ENCODE measurements around the gene CGB8.

Gene CGB8

DNA sequence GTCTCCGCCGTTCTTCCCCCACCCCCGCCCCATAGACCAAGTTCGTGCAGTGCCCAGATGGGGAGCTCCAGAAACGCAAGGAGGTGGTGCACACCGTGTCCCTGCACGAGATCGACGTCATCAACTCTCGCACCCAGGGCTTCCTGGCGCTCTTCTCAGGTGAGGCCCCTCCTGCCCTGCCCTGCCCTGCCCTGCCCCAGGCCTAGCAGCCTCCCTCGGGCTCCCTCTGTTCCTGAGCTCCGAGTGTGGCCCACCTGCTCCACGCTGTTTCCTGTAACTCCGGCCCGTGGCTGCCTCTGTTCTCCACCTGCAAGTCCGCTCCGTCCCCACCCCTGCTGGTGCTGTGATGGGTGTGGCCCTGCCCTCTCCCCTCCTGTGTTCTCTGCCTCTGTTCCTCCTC is 38.5 kb downstream of the CGB8 start:
- in situ Hi-C loops (cut with MboI; ENCODE audit: low sequenced_read_pairs): no loop called here

DNA sequence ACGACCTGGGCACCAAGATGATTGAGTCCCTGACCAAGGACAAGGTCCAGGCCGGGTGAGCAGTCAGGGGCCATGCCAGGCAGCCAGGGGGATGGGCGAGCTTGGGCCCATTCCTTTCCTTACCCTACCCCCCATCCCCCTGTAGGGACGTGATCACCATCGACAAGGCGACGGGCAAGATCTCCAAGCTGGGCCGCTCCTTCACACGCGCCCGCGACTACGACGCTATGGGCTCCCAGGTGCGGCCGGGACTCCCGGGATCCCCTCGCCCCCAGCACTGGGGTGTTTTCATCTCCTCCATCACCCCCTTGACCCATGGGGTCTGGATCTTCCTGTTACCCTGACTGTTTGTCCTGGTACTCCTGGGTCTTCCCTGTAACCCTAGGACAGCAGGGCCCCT is 39.1 kb downstream of the CGB8 start:
- in situ Hi-C loops (cut with MboI; ENCODE audit: low sequenced_read_pairs): no loop called here

DNA sequence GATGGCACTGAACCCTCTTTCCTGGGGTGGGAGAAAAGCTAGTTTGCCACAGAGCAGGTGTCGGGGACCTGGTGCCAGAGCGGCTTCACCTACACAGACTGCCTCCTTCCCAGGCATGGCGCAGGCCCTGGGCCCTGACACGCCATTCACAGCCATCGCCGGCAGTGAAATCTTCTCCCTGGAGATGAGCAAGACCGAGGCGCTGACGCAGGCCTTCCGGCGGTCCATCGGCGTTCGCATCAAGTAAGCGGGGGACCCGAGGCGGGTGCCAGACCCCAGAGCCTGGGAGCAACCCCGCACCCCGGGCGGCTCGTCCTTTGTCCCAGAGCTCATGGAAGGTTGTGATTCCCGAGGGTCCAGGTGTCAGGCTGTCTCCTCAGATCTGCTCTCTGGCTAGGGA is 42.0 kb downstream of the CGB8 start:
- in situ Hi-C loops (cut with MboI; ENCODE audit: low sequenced_read_pairs): no loop called here

DNA sequence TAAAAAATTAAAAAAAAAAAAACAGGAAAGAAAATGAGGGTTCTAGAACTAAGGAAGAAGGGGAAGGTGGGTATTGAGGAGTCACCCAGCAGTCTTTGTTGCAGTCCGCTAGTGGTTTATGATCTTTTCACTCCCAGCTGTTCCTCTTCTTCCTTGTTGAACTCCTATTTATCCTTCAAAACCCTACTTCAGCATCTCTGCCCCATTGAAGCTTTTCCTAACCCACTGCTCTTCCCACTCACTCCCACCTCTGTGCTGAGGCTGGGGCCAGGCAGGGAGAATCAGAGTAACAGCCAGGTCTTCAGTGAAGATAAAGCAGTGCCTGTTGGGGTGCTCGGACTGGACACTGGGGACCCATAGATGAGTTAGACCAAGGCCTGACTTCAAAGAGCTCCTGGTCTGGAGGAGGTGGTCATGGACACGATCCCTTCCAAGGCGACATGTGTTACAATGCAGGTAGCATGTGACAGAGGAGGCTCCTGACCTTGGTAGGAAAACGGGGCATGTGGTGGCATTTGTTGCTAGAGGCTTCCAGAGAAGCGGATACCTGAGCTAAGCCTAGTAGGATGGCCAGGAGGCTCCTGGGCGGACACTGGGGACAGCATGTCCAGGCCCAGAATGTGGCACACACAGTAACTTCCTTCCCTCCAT is 43.8 kb downstream of the CGB8 start:
- in situ Hi-C loops (cut with MboI; ENCODE audit: low sequenced_read_pairs): no loop called here

DNA sequence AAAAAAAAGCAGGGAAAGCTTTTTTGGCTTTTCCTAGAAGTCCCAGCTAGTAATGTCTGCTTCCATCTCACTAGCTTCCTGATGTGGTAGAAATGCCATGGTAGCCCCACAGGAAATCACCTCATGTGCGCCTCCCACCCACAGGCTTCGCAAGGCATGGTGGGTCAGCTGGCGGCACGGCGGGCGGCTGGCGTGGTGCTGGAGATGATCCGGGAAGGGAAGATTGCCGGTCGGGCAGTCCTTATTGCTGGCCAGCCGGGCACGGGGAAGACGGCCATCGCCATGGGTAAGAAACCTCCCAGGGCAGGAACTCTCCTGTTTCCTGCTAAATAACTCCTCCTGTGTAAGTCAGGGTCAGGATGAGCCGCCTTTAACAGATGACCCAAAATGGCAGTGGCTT is 44.8 kb downstream of the CGB8 start:
- in situ Hi-C loops (cut with MboI; ENCODE audit: low sequenced_read_pairs): no loop called here

DNA sequence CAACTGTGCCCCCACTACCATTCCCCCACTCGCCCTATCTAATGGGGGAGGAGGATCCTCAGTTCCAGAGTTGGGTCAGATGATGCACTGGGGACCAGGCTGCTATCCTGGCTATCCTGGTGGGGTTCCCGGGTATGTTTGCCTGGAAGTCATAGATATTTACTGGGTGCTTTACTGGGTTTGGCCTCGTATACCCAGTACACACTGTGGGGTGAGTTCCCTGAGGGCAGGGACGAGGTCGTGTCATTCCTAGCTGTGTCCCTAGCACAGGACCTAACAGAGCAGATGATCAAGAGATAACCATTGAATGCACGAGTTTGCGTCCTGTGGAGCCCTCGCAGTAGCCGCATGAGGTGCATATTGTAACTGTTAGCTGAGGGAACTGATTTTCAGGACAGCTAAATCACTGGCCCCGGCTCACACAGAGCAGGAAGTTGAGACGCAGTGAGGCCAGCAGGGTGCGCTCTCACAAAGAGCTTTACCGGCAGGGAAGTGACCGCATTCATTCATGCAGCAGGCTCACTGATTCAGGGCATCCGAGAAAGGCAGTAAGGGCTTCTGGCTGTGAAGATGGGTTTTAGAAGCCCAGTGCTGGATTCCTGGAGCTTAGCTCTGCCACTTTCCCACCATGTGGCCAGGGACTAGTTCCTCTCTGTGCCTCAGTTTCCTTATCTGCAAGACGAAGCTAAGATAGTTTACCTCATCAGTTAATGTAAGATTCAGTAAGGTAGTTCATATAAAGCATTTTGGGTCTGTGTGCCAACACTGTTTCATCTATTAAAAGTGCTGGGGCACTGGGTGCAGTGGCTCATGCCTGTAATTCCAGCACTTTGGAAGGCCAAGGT is 49.2 kb downstream of the CGB8 start:
- in situ Hi-C loops (cut with MboI; ENCODE audit: low sequenced_read_pairs): no loop called here

DNA sequence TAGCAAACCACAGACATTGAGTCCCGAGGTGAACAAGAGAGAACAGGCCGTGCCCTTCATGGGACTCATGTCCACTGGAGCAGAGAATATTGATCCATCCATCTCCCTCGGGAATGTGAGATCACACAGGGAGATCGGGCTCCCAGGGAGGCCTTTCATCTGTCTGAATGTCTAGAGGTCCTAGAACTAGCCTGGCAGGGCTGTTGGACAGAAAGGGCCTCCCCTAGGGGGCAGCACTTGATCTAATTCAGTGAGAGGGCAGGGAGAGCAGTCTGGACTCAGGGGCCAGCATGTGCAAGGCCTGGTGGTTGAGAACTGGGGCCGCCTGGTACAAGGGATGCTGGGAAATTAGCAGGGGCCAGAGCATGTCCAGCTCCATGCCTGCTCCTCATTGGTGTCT is 50.9 kb downstream of the CGB8 start:
- in situ Hi-C loops (cut with MboI; ENCODE audit: low sequenced_read_pairs): no loop called here

All from HL-60/S4 (cell line).